ENCODE measurements around the gene SH2D4B.

GRCh38 chr10:80498078-80498832, 39.4 kb upstream of the SH2D4B start:
- no peak for TF ChIP-seq CTCF (CRISPR knock-in tag; IDR thresholded peaks at IDR 0.05)
- no peak for TF ChIP-seq PHF5A (CRISPR knock-in tag; IDR thresholded peaks at IDR 0.05; ENCODE audit: low read depth, unreplicated experiment)
- TF ChIP-seq FIP1L1 (IDR thresholded peaks at IDR 0.05; ENCODE audit: borderline replicate concordance, insufficient read depth, low read depth, low read length) = no peak
- TF ChIP-seq NBN (conservative IDR thresholded peaks at IDR 0.05) = no peak
- TF ChIP-seq CBFB (CRISPR knock-in tag; IDR thresholded peaks at IDR 0.05) = no peak
- TF ChIP-seq POLR2A (IDR thresholded peaks at IDR 0.05; ENCODE audit: insufficient read depth in 1 of 2, low read depth in 2 of 2, low read length in 2 of 2) = no peak
- no peak for TF ChIP-seq ONECUT2 (CRISPR knock-in tag; IDR thresholded peaks at IDR 0.05)

All from HepG2 (cell line).